Motor neuron (in vitro differentiated cells): ENCODE measurements around the gene SLC1A3. TPM values are rescaled to one million over a fixed set of nuclear protein-coding genes. Genes with fewer than 3 reads are reported as not detected.
A peak's percentile ranks its signal among the peaks of the same experiment; 100 is the strongest.
"Not testable (repeated sequence)": the region's sequence is repeated elsewhere in the genome, so short reads cannot be mapped to it uniquely, and the experiment has no call there.

Experiments
- ATAC-seq, 8 experiments: fragments of 200-7000 bp; cut with Tn5 transposase; replicated peaks in 6 of 8; 2 replicates each; pipeline ENCODE4 v1.8.0; 2021; ENCODE audit warnings: mild to moderate bottlenecking in 8 of 8, moderate library complexity in 8 of 8
- H3K27ac ChIP-seq, 2 donors: fragments of 250-450 bp; sonication (Bioruptor Pico); 2 replicates each; pipeline ENCODE4 v1.9.0; 2021; ENCODE audit warnings: antibody characterized with exemption in 2 of 2, mild to moderate bottlenecking in 2 of 2, moderate library complexity in 1 of 2
- H3K4me1 ChIP-seq, 2 donors: fragments of 250-450 bp; sonication (Bioruptor Pico); replicated peaks in 1 of 2; 2 replicates each; pipeline ENCODE4 v1.6.1; 2021; ENCODE audit warnings: antibody characterized with exemption in 2 of 2, mild to moderate bottlenecking in 2 of 2, moderate library complexity in 1 of 2
- H3K4me3 ChIP-seq, 5 donors: fragments of 250-450 bp; sonication (Bioruptor Pico); 2 replicates each; pipeline ENCODE4 v1.9.0; 2021; ENCODE audit warnings: antibody characterized with exemption in 5 of 5, mild to moderate bottlenecking in 5 of 5, moderate library complexity in 4 of 5
- WGBS, 10 experiments: fragments of 450-650 bp; shearing (Covaris generic); methylation state at CpG; one replicate each; pipeline ENCODE4 v1.0.0; 2022; 5-methylcytosine and 5-hydroxymethylcytosine counted together
- in situ Hi-C, 9 experiments: fragments of 400-800 bp; cut with MboI; loops; one replicate each; pipeline ENCODE4 v1.15.0; 2021; ENCODE audit warnings: low sequenced_read_pairs in 9 of 9, low pct_unique_long_range_greater_than_20kb in 2 of 9; ENCODE audit not compliant: unreplicated experiment in 9 of 9
- total RNA-seq, 8 experiments: library from RNA; unstranded; fragments of 300-600 nt; gene quantifications; 2 replicates each; pipeline versions ENCODE4 v1.2.3 to v1.2.4, GENCODE V29; 2022

The SLC1A3 gene
- total RNA-seq, 8 experiments from 2014 or later: 4.3 to 306 (median 9.6) TPM

DNA sequence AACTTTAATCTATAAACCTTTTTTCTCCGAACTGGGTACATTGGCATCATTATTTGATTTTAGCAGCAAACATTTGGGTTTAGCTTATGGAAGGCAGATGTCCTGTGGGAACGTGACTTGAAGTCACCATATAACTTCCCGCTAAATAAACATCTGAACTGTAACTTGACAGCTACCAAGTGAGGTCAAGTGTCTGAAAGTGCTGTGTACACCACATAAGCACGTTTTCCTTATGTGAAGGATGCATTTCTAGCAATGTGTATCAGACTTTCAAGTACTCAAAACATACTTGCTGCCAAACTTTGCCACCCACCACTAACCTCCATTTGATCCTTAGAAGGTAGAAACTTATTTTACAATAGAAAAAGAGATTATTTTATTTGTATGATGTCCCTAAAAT is 35.7 kb downstream of the SLC1A3 start:
- WGBS, 10 experiments: 20 to 100% (median 88%) methylated on average over 1 to 4 of the region's 4 CpGs; no CpG with 5 or more reads in 1 of the 10 experiments
- in situ Hi-C loops: no loop called here
- H3K4me1 ChIP-seq: no peaks in the 10 kb centered on the region
- ATAC-seq: no peak
- H3K4me3 ChIP-seq: no peak overlapping the region
- no peak overlapping the region for H3K27ac ChIP-seq

DNA sequence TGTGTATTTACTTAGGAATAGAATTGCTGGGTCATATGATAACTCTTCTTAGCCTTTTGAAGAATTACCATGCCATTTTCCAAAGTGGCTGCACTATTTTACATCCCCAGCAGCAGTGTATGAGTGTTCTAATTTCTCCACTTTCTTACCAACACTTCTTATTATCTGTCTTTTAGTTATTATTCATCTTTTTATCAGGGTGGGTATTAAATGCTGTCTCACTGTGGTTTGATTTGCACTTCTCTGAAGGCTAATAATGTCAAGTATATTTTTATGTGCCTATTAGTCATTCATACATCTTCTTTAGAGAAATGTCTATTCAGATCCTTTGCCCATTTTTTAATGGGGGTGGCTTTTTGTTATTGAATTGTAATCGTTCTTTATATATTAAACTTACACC is 36.8 kb downstream of the SLC1A3 start:
- 50 to 100% (median 87%) methylated on average over 1 of the region's 1 CpG; no CpG with 5 or more reads in 2 of the 10 experiments for WGBS, 10 experiments
- no peak for ATAC-seq
- Histone ChIP-seq H3K4me3 (no peak overlapping the region), H3K27ac (no peak overlapping the region), H3K4me1 (no peaks in the 10 kb centered on the region)
- in situ Hi-C loops: no loop called here

DNA sequence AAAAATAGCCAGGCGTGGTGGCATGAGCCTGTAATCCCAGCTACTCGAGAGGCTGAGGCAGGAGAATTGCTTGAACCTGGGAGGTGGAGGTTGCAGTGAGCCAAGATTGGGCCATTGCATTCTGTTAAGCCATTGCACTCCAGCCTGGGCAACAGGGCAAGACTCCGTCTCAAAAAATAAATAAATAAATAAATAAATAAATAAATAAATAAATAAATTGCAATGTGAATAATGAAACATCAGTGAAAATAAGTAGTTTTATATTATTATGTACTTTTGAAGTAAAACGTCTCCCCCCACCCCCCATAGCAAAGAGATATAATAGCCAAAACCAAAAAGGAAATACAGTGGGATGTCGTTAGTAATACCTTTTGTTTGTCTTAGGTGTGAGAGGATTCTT is 37.4 kb downstream of the SLC1A3 start:
- H3K4me1 ChIP-seq, ATAC-seq, H3K4me3 ChIP-seq, H3K27ac ChIP-seq, in situ Hi-C loops: not testable (repeated sequence)
- 57 to 100% (median 84%) methylated on average over 1 to 5 of the region's 5 CpGs for WGBS, 10 experiments

- in situ Hi-C loops: no loop called here
- no peak overlapping the region for H3K27ac ChIP-seq
- 67 to 100% (median 94%) methylated on average over 1 to 3 of the region's 3 CpGs; no CpG with 5 or more reads in 2 of the 10 experiments for WGBS, 10 experiments
- H3K4me1 ChIP-seq: no peaks in the 10 kb centered on the region
- no peak for ATAC-seq
- no peak overlapping the region for H3K4me3 ChIP-seq
Observed at GRCh38 chr5:36644727-36645126, 38.3 kb downstream of the SLC1A3 start.

DNA sequence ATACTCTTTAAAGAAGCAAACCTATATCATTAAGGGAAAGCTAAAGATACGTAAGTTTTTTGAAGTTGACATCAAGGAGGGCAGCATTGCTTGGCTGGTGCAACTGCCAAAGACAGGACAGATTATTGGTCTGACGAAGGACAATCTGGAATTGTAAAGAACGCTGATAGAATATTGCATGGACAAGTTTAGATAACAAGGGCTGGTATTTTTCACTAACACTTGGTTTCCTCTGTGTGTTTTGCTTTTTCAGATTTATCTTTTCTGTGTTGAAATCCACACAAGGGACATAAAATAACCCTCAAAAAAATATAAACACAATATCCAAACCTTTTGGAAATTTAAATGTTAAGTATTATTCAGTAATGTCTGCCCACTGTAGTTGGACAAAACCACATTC is 39.7 kb downstream of the SLC1A3 start:
- Histone ChIP-seq H3K4me1 (no peaks in the 10 kb centered on the region), H3K27ac (no peak overlapping the region), H3K4me3 (no peak overlapping the region)
- 84 to 100% (median 100%) methylated on average over 2 to 3 of the region's 3 CpGs; no CpG with 5 or more reads in 1 of the 10 experiments for WGBS, 10 experiments
- no peak for ATAC-seq
- in situ Hi-C loops: no loop called here

DNA sequence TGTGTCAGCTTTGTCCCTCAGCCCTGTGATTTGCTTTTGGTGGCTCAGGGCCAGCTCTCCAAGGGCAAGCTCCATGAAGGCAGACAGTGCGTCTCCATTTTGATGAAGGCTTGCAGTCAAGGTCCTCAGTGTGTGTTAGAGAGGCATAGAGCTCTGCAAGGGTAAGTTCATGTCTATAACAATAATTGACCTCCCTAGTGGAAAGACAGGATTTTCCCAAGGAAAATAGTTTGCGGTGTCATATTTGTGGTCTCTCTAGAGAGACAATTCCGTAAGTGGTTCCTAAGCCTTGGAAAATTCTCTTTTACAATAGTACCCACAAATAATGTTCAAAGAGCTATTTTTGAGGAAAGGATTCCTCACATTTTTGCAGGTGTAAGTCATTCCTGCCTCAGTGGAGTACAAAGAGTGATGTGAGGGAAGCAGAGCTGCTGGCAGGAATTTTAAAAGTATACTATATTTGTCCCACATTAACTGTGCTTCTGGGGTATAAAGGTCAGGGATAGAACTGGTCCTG is 40.2 kb downstream of the SLC1A3 start:
- H3K4me3 ChIP-seq: no peak overlapping the region
- no peaks in the 10 kb centered on the region for H3K4me1 ChIP-seq
- 58 to 100% (median 100%) methylated on average over 1 to 3 of the region's 3 CpGs; no CpG with 5 or more reads in 3 of the 10 experiments for WGBS, 10 experiments
- in situ Hi-C loops: no loop called here
- H3K27ac ChIP-seq: no peak overlapping the region
- no peak for ATAC-seq

DNA sequence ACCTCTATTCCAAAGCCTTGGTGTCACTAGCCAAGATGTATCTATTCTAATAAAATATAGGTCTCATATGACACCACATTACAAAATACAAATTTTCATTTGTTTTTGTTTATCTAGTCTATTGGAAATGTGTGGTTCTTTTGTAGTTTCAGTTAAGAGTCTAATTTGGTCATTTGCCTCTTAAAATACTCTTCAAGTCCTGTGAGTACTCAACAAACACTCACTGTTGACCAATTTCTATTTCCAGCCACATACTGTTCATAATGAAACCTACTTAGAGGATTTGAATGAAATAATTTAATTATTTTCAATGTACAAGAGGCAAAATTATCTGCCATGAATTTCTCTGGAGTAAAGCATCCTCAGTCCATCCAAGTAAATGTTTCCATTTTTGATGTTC is 40.6 kb downstream of the SLC1A3 start:
- in situ Hi-C loops: no loop called here
- ATAC-seq: no peak
- no peak overlapping the region for H3K4me3 ChIP-seq
- no peak overlapping the region for H3K27ac ChIP-seq
- H3K4me1 ChIP-seq: no peaks in the 10 kb centered on the region

GRCh38 chr5:36648426-36648825 is 42.0 kb downstream of the SLC1A3 start:
- no peak overlapping the region for H3K27ac ChIP-seq
- ATAC-seq: no peak
- 69 to 100% (median 76%) methylated on average over 1 to 3 of the region's 3 CpGs; no CpG with 5 or more reads in 4 of the 10 experiments for WGBS, 10 experiments
- no peak overlapping the region for H3K4me3 ChIP-seq
- in situ Hi-C loops: no loop called here
- H3K4me1 ChIP-seq: no peaks in the 10 kb centered on the region

GRCh38 chr5:36651761-36652685 is 45.6 kb downstream of the SLC1A3 start:
- H3K4me1 ChIP-seq: peaks cover 0 to 7% of the 10 kb centered on the region in 2 donors
- no peak overlapping the region for H3K27ac ChIP-seq
- H3K4me3 ChIP-seq: no peak overlapping the region
- in situ Hi-C loops: no loop called here
- peak in 1 of 8 experiments; percentile 8 for ATAC-seq
- 26 to 100% (median 86%) methylated on average over 1 to 9 of the region's 9 CpGs; no CpG with 5 or more reads in 1 of the 10 experiments for WGBS, 10 experiments

DNA sequence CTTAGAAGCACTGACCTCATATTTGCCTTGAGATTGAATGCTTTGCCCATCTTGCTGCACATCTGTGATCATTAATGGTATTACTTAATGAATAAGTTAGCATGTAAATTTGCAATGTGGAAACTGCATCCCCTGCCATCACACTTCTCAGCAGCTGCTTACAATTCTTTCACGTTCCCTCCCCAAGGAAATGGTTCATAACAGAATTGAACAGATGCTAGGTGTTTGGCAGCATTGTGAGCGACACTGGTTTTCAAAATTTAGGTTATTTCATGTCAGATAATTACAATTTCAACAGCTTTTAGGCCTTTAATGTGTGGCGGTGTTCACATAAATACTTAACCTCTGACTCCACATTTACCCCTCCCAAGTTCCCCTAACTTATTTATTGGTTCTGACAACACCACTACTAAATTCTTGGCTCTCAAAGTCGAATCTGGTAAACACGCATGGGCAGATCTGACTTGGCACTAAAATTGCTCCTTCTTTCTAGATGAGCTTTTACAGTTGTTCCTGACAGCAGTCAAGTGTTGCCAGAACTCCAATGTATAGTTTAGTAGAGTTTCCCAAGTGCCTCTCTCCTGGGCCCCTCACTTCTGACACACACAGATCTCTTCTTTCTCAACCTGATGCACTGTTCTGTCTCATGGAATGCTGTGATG is 46.8 kb downstream of the SLC1A3 start:
- Histone ChIP-seq H3K4me1 (peaks cover 0 to 7% of the 10 kb centered on the region in 2 donors), H3K4me3 (no peak overlapping the region), H3K27ac (no peak overlapping the region)
- ATAC-seq: no peak
- 7 to 100% (median 81%) methylated on average over 1 to 5 of the region's 5 CpGs for WGBS, 10 experiments
- in situ Hi-C loops: no loop called here

DNA sequence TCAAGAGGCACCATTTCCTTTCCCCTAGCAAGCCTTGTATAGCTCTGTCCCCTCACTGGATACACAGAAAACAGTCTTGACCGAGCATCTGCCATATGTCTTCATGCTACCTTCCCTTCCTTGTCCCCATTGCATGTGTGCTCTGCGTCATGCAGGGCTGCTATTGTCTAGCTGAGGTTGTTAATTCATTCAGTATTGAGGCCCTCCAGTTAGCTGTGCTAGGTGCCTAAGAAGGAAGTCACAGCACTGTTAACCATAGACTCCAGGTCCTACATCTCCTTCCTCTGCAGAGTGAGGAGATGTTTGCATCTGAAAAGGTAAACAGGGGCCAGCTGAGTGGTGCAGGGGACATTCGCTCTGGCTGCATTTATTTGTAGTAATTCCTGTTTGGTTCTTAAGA is 48.2 kb downstream of the SLC1A3 start:
- ATAC-seq: peak in 2 of 8 experiments; percentile 36 to 41
- 65 to 100% (median 85%) methylated on average over 1 to 3 of the region's 3 CpGs; no CpG with 5 or more reads in 2 of the 10 experiments for WGBS, 10 experiments
- Histone ChIP-seq H3K27ac (no peak overlapping the region), H3K4me3 (no peak overlapping the region), H3K4me1 (peaks cover 0 to 7% of the 10 kb centered on the region in 2 donors)
- in situ Hi-C loops: no loop called here

- H3K4me3 ChIP-seq: no peak overlapping the region
- peak in 6 of 8 experiments; percentile 18 to 80 (median 48) for ATAC-seq
- H3K27ac ChIP-seq: no peak overlapping the region
- in situ Hi-C loops: no loop called here
- WGBS, 10 experiments: 0 to 100% (median 38%) methylated on average over 1 to 4 of the region's 4 CpGs; no CpG with 5 or more reads in 1 of the 10 experiments
- peaks cover 0 to 7% of the 10 kb centered on the region in 2 donors for H3K4me1 ChIP-seq
Observed at GRCh38 chr5:36655161-36655560, 48.8 kb downstream of the SLC1A3 start.

- Histone ChIP-seq H3K4me1 (peaks cover 0 to 7% of the 10 kb centered on the region in 2 donors), H3K4me3 (no peak overlapping the region), H3K27ac (no peak overlapping the region)
- ATAC-seq: no peak
- 0 to 83% (median 45%) methylated on average over 1 of the region's 1 CpG; no CpG with 5 or more reads in 1 of the 10 experiments for WGBS, 10 experiments
- in situ Hi-C loops: no loop called here
Observed at GRCh38 chr5:36656556-36656955, 50.1 kb downstream of the SLC1A3 start.
